IMR-90 (cell line): ENCODE results near the gene RAD52.

ENCODE experiments used
- BHLHE40 ChIP-seq: fragments of 150-350 bp; IDR thresholded peaks from 2 replicates; pipeline ENCODE4 v1.6.1; 2016; ENCODE audit warnings: mild to moderate bottlenecking, low read depth, low read length
- CEBPB ChIP-seq: IDR thresholded peaks from 2 replicates; pipeline ENCODE4 v1.6.1; 2012; ENCODE audit warnings: low read depth, low read length, improper control_type of control experiment
- CHD1 ChIP-seq: IDR thresholded peaks from 2 replicates; pipeline ENCODE4 v1.6.1; 2012; ENCODE audit warnings: low read depth, low read length, improper control_type of control experiment
- MAFK ChIP-seq: IDR thresholded peaks from 2 replicates; pipeline ENCODE4 v1.6.1; 2012; ENCODE audit warnings: low read depth, low read length, improper control_type of control experiment
- MXI1 ChIP-seq: IDR thresholded peaks from 2 replicates; pipeline ENCODE4 v1.6.1; 2012; ENCODE audit warnings: low read depth, mild to moderate bottlenecking, low read length, moderate library complexity, borderline replicate concordance
- NFE2L2 ChIP-seq: fragments of 150-350 bp; IDR thresholded peaks from 2 replicates; pipeline ENCODE4 v1.6.1; 2016; ENCODE audit warnings: low read depth, mild to moderate bottlenecking, low read length
- POLR2A ChIP-seq: IDR thresholded peaks from 2 replicates; pipeline ENCODE4 v1.6.1; 2012; ENCODE audit warnings: mild to moderate bottlenecking, low read depth, low read length
- RAD21 ChIP-seq: IDR thresholded peaks from 2 replicates; pipeline ENCODE4 v1.6.1; 2012; ENCODE audit warnings: low read length, improper control_type of control experiment
- RFX5 ChIP-seq: IDR thresholded peaks from 2 replicates; pipeline ENCODE4 v1.8.0; 2012; ENCODE audit warnings: low read depth, mild to moderate bottlenecking, low read length, moderate library complexity
- SMC3 ChIP-seq: fragments of 150-350 bp; IDR thresholded peaks from 2 replicates; pipeline ENCODE4 v1.6.1; 2016; ENCODE audit warnings: low read depth, mild to moderate bottlenecking, antibody characterized with exemption, low read length, moderate library complexity
- TF ChIP-seq, protein P1 (sequence below): conservative IDR thresholded peaks from 2 replicates; pipeline ENCODE4 v1.5.1; 2012; ENCODE audit warnings: mild to moderate bottlenecking, low read depth, low read length, improper control_type of control experiment
- TF ChIP-seq, protein P2 (sequence below): fragments of 150-350 bp; IDR thresholded peaks from 2 replicates; pipeline ENCODE4 v1.6.1; 2017; ENCODE audit warnings: mild to moderate bottlenecking, antibody characterized with exemption, low read length, low read depth
- TF ChIP-seq, protein P3 (sequence below): fragments of 150-350 bp; IDR thresholded peaks from 2 replicates; pipeline ENCODE4 v1.6.1; 2016; ENCODE audit warnings: low read depth, mild to moderate bottlenecking, low read length, moderate library complexity, borderline replicate concordance

DNA sequence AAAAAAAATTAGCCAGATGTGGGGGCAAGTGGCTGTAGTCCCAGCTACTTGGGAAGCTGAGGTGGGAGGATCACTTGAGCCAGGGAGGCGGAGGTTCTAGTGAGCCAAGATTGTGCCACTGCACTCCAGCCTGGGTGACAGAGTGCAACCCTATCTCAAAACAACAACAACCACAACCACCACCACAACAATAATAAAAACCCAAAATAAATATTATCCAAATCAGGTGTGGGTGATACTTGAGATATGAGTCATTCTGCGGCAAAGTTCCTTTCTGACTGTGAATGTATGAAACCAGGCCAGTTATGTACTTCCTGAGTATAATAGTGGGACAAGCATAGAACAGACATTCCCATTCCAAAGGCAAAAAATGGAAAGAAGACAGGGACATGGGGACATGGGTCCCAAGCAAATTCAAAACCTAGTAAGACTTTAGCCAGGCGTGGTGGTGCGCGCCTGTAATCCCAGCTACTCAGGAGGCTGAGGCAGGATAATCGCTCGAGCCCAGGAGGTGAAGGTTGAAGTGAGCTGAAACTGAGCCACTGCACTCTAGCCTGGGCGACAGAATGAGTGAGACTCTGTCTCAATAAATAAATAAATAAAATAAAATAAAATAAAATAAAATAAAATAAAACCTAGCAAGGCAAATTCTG is 31.8 kb upstream of the RAD52 start:
- TF ChIP-seq MXI1 (no peak), RFX5 (no peak), BHLHE40 (no peak), RAD21 (no peak), POLR2A (no peak), CEBPB (no peak), MAFK (no peak), NFE2L2 (no peak), SMC3 (no peak), CHD1 (no peak)
- TF ChIP-seq, protein P1, sequence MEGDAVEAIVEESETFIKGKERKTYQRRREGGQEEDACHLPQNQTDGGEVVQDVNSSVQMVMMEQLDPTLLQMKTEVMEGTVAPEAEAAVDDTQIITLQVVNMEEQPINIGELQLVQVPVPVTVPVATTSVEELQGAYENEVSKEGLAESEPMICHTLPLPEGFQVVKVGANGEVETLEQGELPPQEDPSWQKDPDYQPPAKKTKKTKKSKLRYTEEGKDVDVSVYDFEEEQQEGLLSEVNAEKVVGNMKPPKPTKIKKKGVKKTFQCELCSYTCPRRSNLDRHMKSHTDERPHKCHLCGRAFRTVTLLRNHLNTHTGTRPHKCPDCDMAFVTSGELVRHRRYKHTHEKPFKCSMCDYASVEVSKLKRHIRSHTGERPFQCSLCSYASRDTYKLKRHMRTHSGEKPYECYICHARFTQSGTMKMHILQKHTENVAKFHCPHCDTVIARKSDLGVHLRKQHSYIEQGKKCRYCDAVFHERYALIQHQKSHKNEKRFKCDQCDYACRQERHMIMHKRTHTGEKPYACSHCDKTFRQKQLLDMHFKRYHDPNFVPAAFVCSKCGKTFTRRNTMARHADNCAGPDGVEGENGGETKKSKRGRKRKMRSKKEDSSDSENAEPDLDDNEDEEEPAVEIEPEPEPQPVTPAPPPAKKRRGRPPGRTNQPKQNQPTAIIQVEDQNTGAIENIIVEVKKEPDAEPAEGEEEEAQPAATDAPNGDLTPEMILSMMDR = no peak
- TF ChIP-seq, protein P2, sequence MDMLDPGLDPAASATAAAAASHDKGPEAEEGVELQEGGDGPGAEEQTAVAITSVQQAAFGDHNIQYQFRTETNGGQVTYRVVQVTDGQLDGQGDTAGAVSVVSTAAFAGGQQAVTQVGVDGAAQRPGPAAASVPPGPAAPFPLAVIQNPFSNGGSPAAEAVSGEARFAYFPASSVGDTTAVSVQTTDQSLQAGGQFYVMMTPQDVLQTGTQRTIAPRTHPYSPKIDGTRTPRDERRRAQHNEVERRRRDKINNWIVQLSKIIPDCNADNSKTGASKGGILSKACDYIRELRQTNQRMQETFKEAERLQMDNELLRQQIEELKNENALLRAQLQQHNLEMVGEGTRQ = no peak
- TF ChIP-seq, protein P3, sequence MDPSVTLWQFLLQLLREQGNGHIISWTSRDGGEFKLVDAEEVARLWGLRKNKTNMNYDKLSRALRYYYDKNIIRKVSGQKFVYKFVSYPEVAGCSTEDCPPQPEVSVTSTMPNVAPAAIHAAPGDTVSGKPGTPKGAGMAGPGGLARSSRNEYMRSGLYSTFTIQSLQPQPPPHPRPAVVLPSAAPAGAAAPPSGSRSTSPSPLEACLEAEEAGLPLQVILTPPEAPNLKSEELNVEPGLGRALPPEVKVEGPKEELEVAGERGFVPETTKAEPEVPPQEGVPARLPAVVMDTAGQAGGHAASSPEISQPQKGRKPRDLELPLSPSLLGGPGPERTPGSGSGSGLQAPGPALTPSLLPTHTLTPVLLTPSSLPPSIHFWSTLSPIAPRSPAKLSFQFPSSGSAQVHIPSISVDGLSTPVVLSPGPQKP = no peak
